HEK293 (cell line): ENCODE measurements around the gene KDM4B.

Experiments used
- CTCF ChIA-PET: fragments of 350-600 bp; formaldehyde crosslinking; extraction: SDS; loops from one replicate; lab custom pipeline; 2021; ENCODE audit warnings: antibody characterized with exemption; lab: Yijun Ruan, JAX
- POLR2A ChIA-PET: fragments of 300-600 bp; formaldehyde crosslinking; extraction: SDS; loops from one replicate; lab custom pipeline; 2020; ENCODE audit warnings: antibody characterized with exemption, inconsistent platforms; lab: Yijun Ruan, JAX
- H3K27ac ChIP-seq: fragments of 200-500 bp; sonication (Bioruptor generic); 2 replicates; pipeline ENCODE4 v1.5.1; 2014; ENCODE audit warnings: low read depth, low read length, control low read depth, inconsistent platforms; ENCODE audit errors: extremely low read depth
- H3K36me3 ChIP-seq, 2 experiments: fragments of 200-500 bp in 1 of 2; sonication (Bioruptor generic) in 1 of 2; 1 replicate in 1 of 2; 2 replicates in 1 of 2; pipeline ENCODE4 v1.5.1; 2014 to 2017; ENCODE audit warnings: inconsistent platforms in 2 of 2, low read length in 2 of 2; ENCODE audit not compliant: control insufficient read depth in 2 of 2, insufficient read depth in 1 of 2
- H3K4me1 ChIP-seq: fragments of 200-500 bp; sonication (Bioruptor generic); 2 replicates; pipeline ENCODE4 v1.5.1; 2014; ENCODE audit warnings: mild to moderate bottlenecking, low read length, inconsistent platforms; ENCODE audit not compliant: control insufficient read depth, insufficient read depth
- H3K4me3 ChIP-seq: 2 replicates; pipeline ENCODE4 v1.5.1; 2011; ENCODE audit warnings: low read depth, mild to moderate bottlenecking, control low read depth, low read length, moderate library complexity
- H3K9me3 ChIP-seq: fragments of 200-500 bp; sonication (Bioruptor generic); 2 replicates; pipeline ENCODE4 v1.5.1; 2014; ENCODE audit warnings: low read depth, low read length, inconsistent platforms; ENCODE audit not compliant: control insufficient read depth, insufficient read depth
- HOXC10 ChIP-seq: sonication (generic); formaldehyde crosslinking; IDR thresholded peaks from 2 replicates; pipeline ENCODE4 v1.8.1; 2023; ENCODE audit warnings: mild to moderate bottlenecking, missing genetic modification reagents
- INSM2 ChIP-seq: fragments of 450-650 bp; formaldehyde crosslinking; IDR thresholded peaks from 2 replicates; pipeline ENCODE4 v1.5.1; 2016; ENCODE audit warnings: missing biosample characterization, missing genetic modification characterization
- KLF16 ChIP-seq: fragments of 450-650 bp; formaldehyde crosslinking; IDR thresholded peaks from 2 replicates; pipeline ENCODE4 v1.5.1; 2017; ENCODE audit warnings: missing biosample characterization, missing genetic modification characterization
- KLF9 ChIP-seq: fragments of 450-650 bp; formaldehyde crosslinking; IDR thresholded peaks from 2 replicates; pipeline ENCODE4 v1.5.1; 2016; ENCODE audit warnings: missing biosample characterization, missing genetic modification characterization, low read depth
- PRDM6 ChIP-seq: fragments of 450-650 bp; formaldehyde crosslinking; IDR thresholded peaks from 2 replicates; pipeline ENCODE4 v1.5.1; 2017; ENCODE audit warnings: missing biosample characterization, missing genetic modification characterization
- TRIM28 ChIP-seq: IDR thresholded peaks from 2 replicates; pipeline ENCODE4 v1.6.1; 2011; ENCODE audit warnings: low read length, control low read depth, borderline replicate concordance
- ZBTB10 ChIP-seq: fragments of 450-650 bp; formaldehyde crosslinking; IDR thresholded peaks from 2 replicates; pipeline ENCODE4 v1.5.1; 2016; ENCODE audit warnings: missing biosample characterization, missing genetic modification characterization
- ZBTB7A ChIP-seq: fragments of 450-650 bp; formaldehyde crosslinking; IDR thresholded peaks from 2 replicates; pipeline ENCODE4 v1.5.1; 2016; ENCODE audit warnings: low read depth, missing biosample characterization, missing genetic modification characterization
- ZNF112 ChIP-seq: fragments of 450-650 bp; formaldehyde crosslinking; IDR thresholded peaks from 2 replicates; pipeline ENCODE4 v1.5.0; 2017; ENCODE audit warnings: missing biosample characterization, missing genetic modification characterization
- ZNF138 ChIP-seq: fragments of 450-650 bp; formaldehyde crosslinking; IDR thresholded peaks from 2 replicates; pipeline ENCODE4 v1.5.1; 2016; ENCODE audit warnings: missing biosample characterization, missing genetic modification characterization, borderline replicate concordance
- ZNF155 ChIP-seq: fragments of 450-650 bp; formaldehyde crosslinking; IDR thresholded peaks from 2 replicates; pipeline ENCODE4 v1.5.1; 2016; ENCODE audit warnings: missing biosample characterization, missing genetic modification characterization
- ZNF16 ChIP-seq: fragments of 450-650 bp; formaldehyde crosslinking; IDR thresholded peaks from 2 replicates; pipeline ENCODE4 v1.5.1; 2016; ENCODE audit warnings: low read depth, missing biosample characterization, missing genetic modification characterization
- ZNF19 ChIP-seq: fragments of 450-650 bp; formaldehyde crosslinking; IDR thresholded peaks from 2 replicates; pipeline ENCODE4; 2016; ENCODE audit warnings: missing biosample characterization, missing genetic modification characterization, low read depth
- ZNF24 ChIP-seq: fragments of 450-650 bp; formaldehyde crosslinking; IDR thresholded peaks from 2 replicates; pipeline ENCODE4 v1.5.1; 2016; ENCODE audit warnings: missing biosample characterization, missing genetic modification characterization
- ZNF274 ChIP-seq, 2 experiments: fragments of 200-500 bp in 1 of 2; fragments of 450-650 bp in 1 of 2; sonication (Bioruptor generic) in 1 of 2; formaldehyde crosslinking in 1 of 2; IDR thresholded peaks; 2 replicates each; pipeline versions ENCODE4 v1.5.1 to v1.6.1; 2014 to 2016; ENCODE audit warnings: borderline replicate concordance in 1 of 2, inconsistent platforms in 1 of 2, low read length in 1 of 2, missing biosample characterization in 1 of 2, missing genetic modification characterization in 1 of 2
- ZNF350 ChIP-seq: fragments of 450-650 bp; formaldehyde crosslinking; IDR thresholded peaks from 2 replicates; pipeline ENCODE4 v1.5.0; 2017; ENCODE audit warnings: missing biosample characterization, mild to moderate bottlenecking, missing genetic modification characterization
- ZNF433 ChIP-seq: fragments of 450-650 bp; formaldehyde crosslinking; IDR thresholded peaks from 2 replicates; pipeline ENCODE4 v1.5.1; 2016; ENCODE audit warnings: missing biosample characterization, missing genetic modification characterization, low read depth
- ZNF514 ChIP-seq: fragments of 450-650 bp; formaldehyde crosslinking; IDR thresholded peaks from 2 replicates; pipeline ENCODE4 v1.5.1; 2016; ENCODE audit warnings: missing biosample characterization, missing genetic modification characterization
- ZNF529 ChIP-seq: fragments of 450-650 bp; formaldehyde crosslinking; IDR thresholded peaks from 2 replicates; pipeline ENCODE4 v1.5.1; 2017; ENCODE audit warnings: missing genetic modification characterization, missing biosample characterization; ENCODE audit not compliant: insufficient replicate concordance
- ZNF571 ChIP-seq: fragments of 450-650 bp; formaldehyde crosslinking; IDR thresholded peaks from 2 replicates; pipeline ENCODE4 v1.5.0; 2017; ENCODE audit warnings: missing biosample characterization, missing genetic modification characterization
- ZNF596 ChIP-seq: fragments of 450-650 bp; IDR thresholded peaks from 2 replicates; pipeline ENCODE4 v1.5.0; 2018; ENCODE audit warnings: missing biosample characterization, mild to moderate bottlenecking, missing genetic modification characterization, moderate library complexity
- ZNF626 ChIP-seq: fragments of 450-650 bp; sonication (Bioruptor Pico); formaldehyde crosslinking; IDR thresholded peaks from 2 replicates; pipeline ENCODE4 v1.5.1; 2018; ENCODE audit warnings: missing biosample characterization, missing genetic modification characterization, inconsistent platforms
- ZNF629 ChIP-seq: fragments of 450-650 bp; formaldehyde crosslinking; IDR thresholded peaks from 2 replicates; pipeline ENCODE4 v1.5.1; 2017; ENCODE audit warnings: missing biosample characterization, missing genetic modification characterization
- ZNF645 ChIP-seq: fragments of 450-650 bp; formaldehyde crosslinking; IDR thresholded peaks from 2 replicates; pipeline ENCODE4; 2016; ENCODE audit warnings: missing biosample characterization, missing genetic modification characterization
- ZNF670 ChIP-seq: fragments of 450-650 bp; formaldehyde crosslinking; IDR thresholded peaks from 2 replicates; pipeline ENCODE4 v1.5.1; 2016; ENCODE audit warnings: missing biosample characterization, missing genetic modification characterization, low read depth
- ZNF777 ChIP-seq: fragments of 450-650 bp; formaldehyde crosslinking; IDR thresholded peaks from 2 replicates; pipeline ENCODE4 v1.5.1; 2017; ENCODE audit warnings: missing biosample characterization, missing genetic modification characterization, borderline replicate concordance
- ZNF785 ChIP-seq: fragments of 450-650 bp; formaldehyde crosslinking; IDR thresholded peaks from 2 replicates; pipeline ENCODE4 v1.5.1; 2016; ENCODE audit warnings: missing biosample characterization, missing genetic modification characterization

The KDM4B gene

GRCh38 chr19:5153601-5154128, 184.8 kb downstream of the KDM4B start:
- H3K9me3 ChIP-seq = no peaks in the 10 kb centered on the region
- H3K36me3 ChIP-seq = no peaks in the 10 kb centered on the region
- H3K4me3 ChIP-seq = no peak overlapping the region
- no peaks in the 10 kb centered on the region for H3K4me1 ChIP-seq
- ChIA-PET POLR2A (interaction anchor here (0.5 kb wide), 1 partner anchor 14 kb away, joined by 4 read pairs; no protein-coding TSS in a partner anchor), CTCF (interaction anchor here (0.7 to 1.6 kb wide), 5 partner anchors 8 to 105 kb away, joined by 3 to 8 read pairs (median 4); no protein-coding TSS in a partner anchor)
- TF ChIP-seq PRDM6 = no peak
- no peak for TF ChIP-seq ZNF155 (tag by site-specific recombination)
- TF ChIP-seq ZNF350 = no peak
- TF ChIP-seq ZNF785 (tag by site-specific recombination) = no peak
- TF ChIP-seq ZBTB7A (tag by site-specific recombination) = no peak
- no peak for TF ChIP-seq ZNF645 (tag by site-specific recombination)
- TF ChIP-seq ZNF529 = no peak
- no peak for TF ChIP-seq ZNF274 (IDR thresholded peaks at IDR 0.05; ENCODE audit: low read length)
- no peak for TF ChIP-seq ZNF274 (tag by site-specific recombination; IDR thresholded peaks at IDR 0.05; ENCODE audit: borderline replicate concordance)
- TF ChIP-seq ZNF433 (tag by site-specific recombination) = no peak
- TF ChIP-seq ZNF112 (tag by site-specific recombination) = no peak
- TF ChIP-seq HOXC10 (CRISPR knock-in tag) = no peak
- no peak for TF ChIP-seq TRIM28
- TF ChIP-seq ZNF24 = no peak
- no peak for TF ChIP-seq ZNF777 (tag by site-specific recombination)
- no peak overlapping the region for H3K27ac ChIP-seq

GRCh38 chr19:5154129-5154798, 185.4 kb downstream of the KDM4B start:
- H3K36me3 ChIP-seq = no peaks in the 10 kb centered on the region
- H3K4me1 ChIP-seq = no peaks in the 10 kb centered on the region
- H3K9me3 ChIP-seq = no peaks in the 10 kb centered on the region
- POLR2A ChIA-PET = interaction anchor here (0.5 kb wide), 1 partner anchor 13 kb away, joined by 4 read pairs; no protein-coding TSS in a partner anchor
- no peak overlapping the region for H3K4me3 ChIP-seq
- CTCF ChIA-PET = interaction anchor here (0.6 to 1.6 kb wide), 7 partner anchors 8 to 106 kb away, joined by 3 to 8 read pairs (median 4); no protein-coding TSS in a partner anchor
- H3K27ac ChIP-seq = no peak overlapping the region
- TF ChIP-seq ZNF626 (no peak), ZNF670 (no peak), ZNF629 (no peak), ZNF777 (tag by site-specific recombination) (no peak), ZNF596 (tag by site-specific recombination) (no peak), ZNF514 (tag by site-specific recombination) (no peak), ZBTB10 (tag by site-specific recombination) (no peak), ZNF16 (tag by site-specific recombination) (peak; percentile 77), ZNF19 (tag by site-specific recombination) (no peak), INSM2 (tag by site-specific recombination) (no peak), ZNF571 (tag by site-specific recombination) (no peak), KLF9 (tag by site-specific recombination) (peak; percentile 38; the same call in 1 of the 2 replicates), KLF16 (tag by site-specific recombination) (no peak), ZNF138 (tag by site-specific recombination) (no peak)
